HepG2 (cell line): Measurements from ENCODE around the gene SCG2. TPM values are rescaled to one million over a fixed set of nuclear protein-coding genes. Genes with fewer than 3 reads are reported as not detected.

ENCODE experiments used
- ATAC-seq: fragments of 200-7000 bp; cut with Tn5 transposase; 3 replicates; pipeline ENCODE4 v1.9.1; 2020; ENCODE audit warnings: mild to moderate bottlenecking, moderate library complexity
- BruUV-seq: library from RNA; stranded (reverse); fragments of 400-500 nt; replicated peaks from 2 replicates; lab custom pipeline; 2021; lab: Mats Ljungman, UMichigan
- CTCF ChIA-PET: fragments of 300-600 bp; formaldehyde crosslinking; extraction: SDS; loops from one replicate; lab custom pipeline; 2021; ENCODE audit warnings: low total read pairs, inconsistent platforms, low intra/inter-chr PET ratio; lab: Yijun Ruan, JAX
- POLR2A ChIA-PET: fragments of 350-600 bp; sonication (Branson Sonifier 250); formaldehyde crosslinking; loops from one replicate; lab custom pipeline; 2020; ENCODE audit warnings: antibody characterized with exemption, inconsistent platforms; lab: Yijun Ruan, JAX
- DNase-seq: peaks from one replicate; pipeline ENCODE4 v3.0.0-alpha.2; 2015; ENCODE audit warnings: low spot score
- FAIRE-seq: peaks from 3 replicates; lab custom pipeline; 2011; peaks lifted over from hg19 to GRCh38; lab: Jason Lieb, UNC
- H2AFZ ChIP-seq: one replicate; pipeline ENCODE4 v1.6.1; 2011; ENCODE audit warnings: low read length, inconsistent platforms
- H3K27ac ChIP-seq: fragments of 300-600 bp; 3 replicates; pipeline ENCODE4 v1.8.0; 2011; ENCODE audit warnings: mixed run types, mild to moderate bottlenecking, mixed read lengths, low read length, inconsistent platforms; ENCODE audit not compliant: insufficient read depth; ENCODE audit errors: extremely low read length
- H3K27me3 ChIP-seq, 2 experiments: fragments of 200-600 bp in 1 of 2; 2 replicates in 1 of 2; 3 replicates in 1 of 2; pipeline versions ENCODE4 v1.6.0 to v1.8.0; 2011; ENCODE audit warnings: low read length in 2 of 2, mild to moderate bottlenecking in 2 of 2, moderate library complexity in 2 of 2, inconsistent platforms in 1 of 2; ENCODE audit not compliant: insufficient read depth in 2 of 2, control insufficient read depth in 1 of 2
- H3K36me3 ChIP-seq, 2 experiments: fragments of 200-600 bp in 1 of 2; replicated peaks in 1 of 2; 2 replicates in 1 of 2; 3 replicates in 1 of 2; pipeline versions ENCODE4 v1.5.1 to v1.8.0; 2011; ENCODE audit warnings: low read length in 2 of 2, inconsistent platforms in 1 of 2; ENCODE audit not compliant: insufficient read depth in 2 of 2, control insufficient read depth in 1 of 2
- H3K4me1 ChIP-seq: 2 replicates; pipeline ENCODE4 v1.5.1; 2012; ENCODE audit warnings: low read length, inconsistent platforms; ENCODE audit not compliant: insufficient read depth
- H3K4me2 ChIP-seq: 2 replicates; pipeline ENCODE4 v1.6.0; 2011; ENCODE audit warnings: low read depth, low read length, inconsistent platforms
- H3K4me3 ChIP-seq, 3 experiments: fragments of 200-600 bp in 1 of 3; sonication (generic), shearing (Covaris generic) in 1 of 3; replicated peaks in 1 of 3; 2 replicates each; pipeline ENCODE4 v1.5.1; 2011 to 2016; ENCODE audit warnings: low read length in 3 of 3, inconsistent platforms in 2 of 3, low read depth in 2 of 3, mild to moderate bottlenecking in 2 of 3, control low read depth in 1 of 3, mixed read lengths in 1 of 3; ENCODE audit not compliant: insufficient read depth in 1 of 3
- H3K79me2 ChIP-seq: one replicate; pipeline ENCODE4 v1.6.1; 2011; ENCODE audit warnings: low read length, inconsistent platforms; ENCODE audit not compliant: insufficient read depth
- H3K9ac ChIP-seq: 2 replicates; pipeline ENCODE4 v1.6.0; 2011; ENCODE audit warnings: mild to moderate bottlenecking, low read depth, low read length, inconsistent platforms; ENCODE audit not compliant: insufficient read depth
- H3K9me3 ChIP-seq: 2 replicates; pipeline ENCODE4 v1.5.1; 2012; ENCODE audit warnings: mild to moderate bottlenecking, low read length
- H4K20me1 ChIP-seq: 2 replicates; pipeline ENCODE4 v1.6.0; 2011; ENCODE audit warnings: inconsistent platforms, mild to moderate bottlenecking, low read length, moderate library complexity; ENCODE audit not compliant: insufficient read depth
- ATF7 ChIP-seq, 2 experiments: fragments of 450-650 bp in 1 of 2; sonication (generic) in 1 of 2; formaldehyde crosslinking in 1 of 2; IDR thresholded peaks; 2 replicates each; pipeline versions ENCODE4 v1.4.0 to v1.6.1; 2016 to 2020; ENCODE audit warnings: antibody characterized with exemption in 1 of 2, mild to moderate bottlenecking in 1 of 2, missing genetic modification reagents in 1 of 2
- CHCHD3 ChIP-seq: sonication (generic); formaldehyde crosslinking; IDR thresholded peaks from 2 replicates; pipeline ENCODE4 v1.8.0; 2022; ENCODE audit warnings: mild to moderate bottlenecking, missing genetic modification reagents, moderate library complexity
- FOXC1 ChIP-seq: sonication (generic); formaldehyde crosslinking; IDR thresholded peaks from 2 replicates; pipeline ENCODE4 v1.8.0; 2022; ENCODE audit warnings: mild to moderate bottlenecking, missing genetic modification reagents, borderline replicate concordance
- MIER3 ChIP-seq: IDR thresholded peaks from 2 replicates; pipeline ENCODE4 v1.6.1; 2016; ENCODE audit warnings: missing compliant biosample characterization, borderline replicate concordance
- MYC ChIP-seq: sonication (generic); formaldehyde crosslinking; IDR thresholded peaks from 2 replicates; pipeline ENCODE4 v1.9.0; 2021; ENCODE audit warnings: missing genetic modification reagents, borderline replicate concordance
- NR0B2 ChIP-seq: sonication (generic); formaldehyde crosslinking; IDR thresholded peaks from 2 replicates; pipeline ENCODE4 v1.4.0; 2020; ENCODE audit warnings: mild to moderate bottlenecking, missing genetic modification reagents
- NR3C1 ChIP-seq: sonication (generic); formaldehyde crosslinking; IDR thresholded peaks from 2 replicates; pipeline ENCODE4 v1.4.0; 2020; ENCODE audit warnings: missing genetic modification reagents
- POGZ ChIP-seq: sonication (generic); formaldehyde crosslinking; IDR thresholded peaks from 2 replicates; pipeline ENCODE4 v1.4.0; 2020; ENCODE audit warnings: mild to moderate bottlenecking, missing genetic modification reagents
- SP1 ChIP-seq, 2 experiments: fragments of 450-650 bp in 1 of 2; sonication (generic) in 1 of 2; formaldehyde crosslinking in 1 of 2; IDR thresholded peaks; 2 replicates each; pipeline versions ENCODE4 v1.4.0 to v1.6.1; 2016 to 2020; ENCODE audit warnings: missing genetic modification reagents in 1 of 2
- TFAP4 ChIP-seq: sonication (generic); IDR thresholded peaks from 2 replicates; pipeline ENCODE4 v1.6.1; 2016; ENCODE audit warnings: low read depth, borderline replicate concordance
- ZFP41 ChIP-seq: sonication (generic); formaldehyde crosslinking; IDR thresholded peaks from 2 replicates; pipeline ENCODE4 v1.4.0; 2020; ENCODE audit warnings: mild to moderate bottlenecking, missing genetic modification reagents, borderline replicate concordance
- ZNF264 ChIP-seq: sonication (generic); formaldehyde crosslinking; IDR thresholded peaks from 2 replicates; pipeline ENCODE4 v1.4.0; 2020; ENCODE audit warnings: missing genetic modification reagents
- ZNF501 ChIP-seq: sonication (generic); formaldehyde crosslinking; IDR thresholded peaks from 2 replicates; pipeline ENCODE4 v1.5.1; 2020; ENCODE audit warnings: mild to moderate bottlenecking, moderate library complexity, missing genetic modification reagents
- ZNF878 ChIP-seq: sonication (generic); formaldehyde crosslinking; IDR thresholded peaks from 2 replicates; pipeline ENCODE4 v1.8.1; 2023; ENCODE audit warnings: mild to moderate bottlenecking, missing genetic modification reagents, moderate library complexity
- WGBS: methylation state at CpG from one replicate; pipeline ENCODE4 v1.1.6; 2017; ENCODE audit warnings: low lambda C conversion rate; 5-methylcytosine and 5-hydroxymethylcytosine counted together
- in situ Hi-C: cut with HindIII; loops from 2 replicates; pipeline ENCODE4 v1.10.0; 2017; ENCODE audit warnings: low pct_unique_long_range_greater_than_20kb; ENCODE audit not compliant: extremely low pct_ligation_motif_present
- intact Hi-C: fragments of 100-400 bp; cut with micrococcal nuclease; formaldehyde crosslinking; loops from one replicate; pipeline ENCODE4 v1.10.0; 2022; ENCODE audit not compliant: unreplicated experiment
- polyA plus RNA-seq, 8 experiments: library from polyadenylated mRNA; depleted of rRNA in 3 of 8; stranded (reverse) in 7 of 8; unstranded in 1 of 8; fragments of >200 nt; fragmentation: Illumina TruSeq in 4 of 8; extraction: Trizol in 4 of 8; gene quantifications; 2 replicates each; pipeline versions ENCODE4 v1.2.1 to v1.2.3, GENCODE V29; 2011 to 2016; ENCODE audit warnings: low read depth in 4 of 8, missing spikeins in 1 of 8, mixed read lengths in 1 of 8; ENCODE audit not compliant: insufficient read depth in 1 of 8
- total RNA-seq, 5 experiments: library from RNA; depleted of rRNA; stranded (reverse); fragments of >200 nt; fragmentation: Illumina TruSeq; extraction: Trizol; gene quantifications; 2 replicates each; pipeline ENCODE4 v1.2.3, GENCODE V29; 2016; ENCODE audit warnings: low read depth in 1 of 5
- TF ChIP-seq, protein P1 (sequence below): IDR thresholded peaks from 2 replicates; pipeline ENCODE4 v1.6.1; 2016; ENCODE audit warnings: missing biosample characterization, missing genetic modification reagents, low read depth

SCG2 gene
- total and polyA plus RNA-seq, 2 of the 13 experiments (the other 11 are each of a cell fraction or from before 2014, with no cell fraction given): not detected

DNA sequence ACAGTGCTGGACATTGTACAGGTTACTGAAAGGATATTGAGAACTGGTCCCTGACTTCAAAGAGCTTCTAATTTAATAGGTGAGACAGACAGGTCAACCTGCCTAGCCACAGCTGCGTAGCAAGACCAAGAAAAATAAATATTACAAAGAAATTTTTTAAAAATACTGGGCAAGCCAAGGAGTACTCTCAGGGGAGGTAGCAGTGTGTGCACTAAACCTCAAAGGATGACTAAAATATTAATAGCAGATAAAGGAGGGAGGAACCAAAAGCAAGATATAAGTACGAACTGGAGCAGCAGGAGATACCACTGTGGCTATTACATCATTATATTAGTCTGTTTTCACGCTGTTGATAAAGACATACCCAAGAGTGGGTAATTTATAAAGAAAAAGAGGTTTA is 14.9 kb downstream of the SCG2 start:
- BruUV-seq: no TSS peak
- H3K4me2 ChIP-seq: no peak overlapping the region
- no peaks in the 10 kb centered on the region for H4K20me1 ChIP-seq
- no peak overlapping the region for H2AFZ ChIP-seq
- no peaks in the 10 kb centered on the region for H3K27me3 ChIP-seq
- no peak for FAIRE-seq
- H3K79me2 ChIP-seq: no peaks in the 10 kb centered on the region
- 7% methylated on average over 3 of the region's 3 CpGs for WGBS
- no peak overlapping the region for H3K4me3 ChIP-seq
- no peaks in the 10 kb centered on the region for H3K9me3 ChIP-seq
- in situ Hi-C loops (no loop called here), intact Hi-C loops (no loop called here)
- no peak overlapping the region for H3K9ac ChIP-seq
- CTCF ChIA-PET: no interaction called here
- no peak overlapping the region for H3K27ac ChIP-seq
- POLR2A ChIA-PET: no interaction called here
- no peak for ATAC-seq
- TF ChIP-seq TFAP4: no peak
- TF ChIP-seq MIER3: no peak
- peak; percentile 28; the same call in 1 of the 2 replicates for TF ChIP-seq ATF7 (IDR thresholded peaks at IDR 0.05)
- TF ChIP-seq ATF7 (CRISPR knock-in tag; IDR thresholded peaks at IDR 0.05): no peak
- no peak for TF ChIP-seq ZNF878
- TF ChIP-seq NR0B2 (CRISPR knock-in tag): no peak
- no peaks in the 10 kb centered on the region for H3K4me1 ChIP-seq
- H3K36me3 ChIP-seq: no peaks in the 10 kb centered on the region
- DNase-seq: no peak

DNA sequence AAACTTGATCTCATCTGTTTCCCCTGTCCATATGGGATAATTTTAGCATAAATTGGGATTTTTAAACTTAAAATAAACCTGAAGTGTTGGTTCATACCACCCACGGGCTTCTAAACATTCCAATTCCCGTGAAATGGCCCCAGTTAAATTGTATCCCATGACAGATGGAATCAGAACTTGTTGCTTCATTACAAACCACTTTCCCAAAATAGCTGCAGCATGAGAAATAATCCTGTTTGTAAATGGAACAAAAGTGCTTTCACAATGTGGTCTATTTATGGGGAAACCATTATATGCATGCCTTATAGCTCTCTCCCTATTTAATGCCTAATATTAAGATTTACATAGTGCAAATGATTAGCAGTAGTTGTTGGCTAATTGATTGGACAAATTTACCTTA is 15.9 kb downstream of the SCG2 start:
- no peak overlapping the region for H3K4me2 ChIP-seq
- no peaks in the 10 kb centered on the region for H3K4me1 ChIP-seq
- H4K20me1 ChIP-seq: no peaks in the 10 kb centered on the region
- no peaks in the 10 kb centered on the region for H3K36me3 ChIP-seq
- no peak for ATAC-seq
- DNase-seq: no peak
- BruUV-seq: no TSS peak
- no peak for FAIRE-seq
- in situ Hi-C loops (no loop called here), intact Hi-C loops (no loop called here)
- POLR2A ChIA-PET: no interaction called here
- H3K79me2 ChIP-seq: no peaks in the 10 kb centered on the region
- H3K27ac ChIP-seq: no peak overlapping the region
- CTCF ChIA-PET: no interaction called here
- 0% methylated on average over 2 of the region's 2 CpGs for WGBS
- no peaks in the 10 kb centered on the region for H3K27me3 ChIP-seq
- no peak overlapping the region for H3K4me3 ChIP-seq
- H2AFZ ChIP-seq: no peak overlapping the region
- H3K9me3 ChIP-seq: no peaks in the 10 kb centered on the region
- no peak overlapping the region for H3K9ac ChIP-seq
- TF ChIP-seq MYC (CRISPR knock-in tag): no peak
- no peak for TF ChIP-seq POGZ
- TF ChIP-seq ZNF501 (CRISPR knock-in tag): no peak
- no peak for TF ChIP-seq FOXC1
- no peak for TF ChIP-seq SP1 (IDR thresholded peaks at IDR 0.05)
- no peak for TF ChIP-seq SP1 (CRISPR knock-in tag; IDR thresholded peaks at IDR 0.05)
- TF ChIP-seq CHCHD3 (CRISPR knock-in tag): no peak
- no peak for TF ChIP-seq NR3C1
- TF ChIP-seq ZNF264: no peak
- no peak for TF ChIP-seq ZFP41 (CRISPR knock-in tag)
- TF ChIP-seq, protein P1, sequence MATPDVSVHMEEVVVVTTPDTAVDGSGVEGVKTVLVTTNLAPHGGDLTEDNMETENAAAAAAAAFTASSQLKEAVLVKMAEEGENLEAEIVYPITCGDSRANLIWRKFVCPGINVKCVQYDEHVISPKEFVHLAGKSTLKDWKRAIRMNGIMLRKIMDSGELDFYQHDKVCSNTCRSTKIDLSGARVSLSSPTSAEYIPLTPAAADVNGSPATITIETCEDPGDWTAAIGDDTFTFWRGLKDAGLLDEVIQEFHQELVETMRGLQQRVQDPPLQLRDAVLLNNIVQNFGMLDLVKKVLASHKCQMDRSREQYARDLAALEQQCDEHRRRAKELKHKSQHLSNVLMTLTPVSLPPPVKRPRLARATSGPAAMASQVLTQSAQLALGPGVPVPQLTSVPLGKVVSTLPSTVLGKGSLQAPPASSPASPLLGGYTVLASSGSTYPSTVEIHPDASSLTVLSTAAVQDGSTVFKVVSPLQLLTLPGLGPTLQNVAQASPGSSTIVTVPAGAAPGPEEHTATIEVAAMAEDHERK (CRISPR knock-in tag): no peak
